HG02678 (cell line): ENCODE measurements around the gene KRTAP10-3.

Experiments used
- ATAC-seq: cut with Tn5 transposase; IDR thresholded peaks from one replicate; pipeline ENCODE4 v1.9.1; 2021; ENCODE audit warnings: mild to moderate bottlenecking, moderate library complexity; ENCODE audit not compliant: unreplicated experiment

The KRTAP10-3 gene

GRCh38 chr21:44530903-44531605, 27.5 kb downstream of the KRTAP10-3 start:
- no peak for ATAC-seq

- ATAC-seq: no peak
Observed at GRCh38 chr21:44530221-44530902, 28.2 kb downstream of the KRTAP10-3 start.

- ATAC-seq: no peak
Observed at GRCh38 chr21:44529503-44530125, 29.0 kb downstream of the KRTAP10-3 start.

GRCh38 chr21:44529011-44529421, 29.6 kb downstream of the KRTAP10-3 start:
- ATAC-seq: no peak

- no peak for ATAC-seq
Observed at GRCh38 chr21:44528634-44528995, 30.0 kb downstream of the KRTAP10-3 start.

- no peak for ATAC-seq
Observed at GRCh38 chr21:44527983-44528633, 30.5 kb downstream of the KRTAP10-3 start.

- ATAC-seq: no peak
Observed at GRCh38 chr21:44527156-44527982, 31.2 kb downstream of the KRTAP10-3 start.

- ATAC-seq: no peak
Observed at GRCh38 chr21:44526096-44526997, 32.2 kb downstream of the KRTAP10-3 start.

- ATAC-seq: no peak
Observed at GRCh38 chr21:44525391-44526095, 33.1 kb downstream of the KRTAP10-3 start.

- ATAC-seq: no peak
Observed at GRCh38 chr21:44524414-44525371, 33.9 kb downstream of the KRTAP10-3 start.

- no peak for ATAC-seq
Observed at GRCh38 chr21:44523567-44524413, 34.8 kb downstream of the KRTAP10-3 start.

GRCh38 chr21:44522753-44523204, 35.8 kb downstream of the KRTAP10-3 start:
- no peak for ATAC-seq

GRCh38 chr21:44521928-44522752, 36.5 kb downstream of the KRTAP10-3 start:
- no peak for ATAC-seq

- no peak for ATAC-seq
Observed at GRCh38 chr21:44521301-44521927, 37.2 kb downstream of the KRTAP10-3 start.
